HepG2 (cell line): ENCODE measurements around the gene OR6S1. TPM values are rescaled to one million over a fixed set of nuclear protein-coding genes. Genes with fewer than 3 reads are reported as not detected.

ENCODE experiments used
- AHR ChIP-seq: IDR thresholded peaks from 2 replicates; pipeline ENCODE4 v1.6.1; 2018; ENCODE audit warnings: missing genetic modification reagents, missing compliant biosample characterization
- ARID4A ChIP-seq: sonication (generic); formaldehyde crosslinking; IDR thresholded peaks from 2 replicates; pipeline ENCODE4 v1.5.0; 2020; ENCODE audit warnings: mild to moderate bottlenecking, missing genetic modification reagents, borderline replicate concordance
- GPN1 ChIP-seq: sonication (generic); formaldehyde crosslinking; IDR thresholded peaks from 2 replicates; pipeline ENCODE4 v1.5.1; 2020; ENCODE audit warnings: missing genetic modification reagents, borderline replicate concordance
- HDAC2 ChIP-seq: sonication (generic); formaldehyde crosslinking; IDR thresholded peaks from 2 replicates; pipeline ENCODE4 v1.4.0; 2020; ENCODE audit warnings: missing genetic modification reagents
- HNRNPL ChIP-seq: fragments of 200-400 bp; formaldehyde crosslinking; IDR thresholded peaks from 2 replicates; pipeline ENCODE4 v1.6.1; 2017; ENCODE audit warnings: mild to moderate bottlenecking, low read depth, low read length
- PITX1 ChIP-seq: sonication (generic); formaldehyde crosslinking; IDR thresholded peaks from 2 replicates; pipeline ENCODE4 v1.5.1; 2020; ENCODE audit warnings: mild to moderate bottlenecking, missing genetic modification reagents
- RFXAP ChIP-seq: sonication (generic); formaldehyde crosslinking; IDR thresholded peaks from 2 replicates; pipeline ENCODE4 v1.4.0; 2020; ENCODE audit warnings: missing genetic modification reagents, borderline replicate concordance
- SAFB2 ChIP-seq: sonication (generic); formaldehyde crosslinking; IDR thresholded peaks from 2 replicates; pipeline ENCODE4 v1.5.1; 2020; ENCODE audit warnings: missing genetic modification reagents, low read depth, mild to moderate bottlenecking, borderline replicate concordance
- SMYD3 ChIP-seq: sonication (generic); formaldehyde crosslinking; IDR thresholded peaks from 2 replicates; pipeline ENCODE4 v1.8.1; 2023; ENCODE audit warnings: mild to moderate bottlenecking, missing genetic modification reagents
- SP1 ChIP-seq, 2 experiments: fragments of 450-650 bp in 1 of 2; sonication (generic) in 1 of 2; formaldehyde crosslinking in 1 of 2; IDR thresholded peaks; 2 replicates each; pipeline versions ENCODE4 v1.4.0 to v1.6.1; 2016 to 2020; ENCODE audit warnings: missing genetic modification reagents in 1 of 2
- THRA ChIP-seq: sonication (generic); formaldehyde crosslinking; IDR thresholded peaks from 2 replicates; pipeline ENCODE4 v1.4.0; 2020; ENCODE audit warnings: missing genetic modification reagents, borderline replicate concordance
- ZHX2 ChIP-seq, 2 experiments: sonication (generic) in 1 of 2; formaldehyde crosslinking in 1 of 2; IDR thresholded peaks; 2 replicates each; pipeline versions ENCODE4 v1.6.1 to v1.9.0; 2014 to 2022; ENCODE audit warnings: antibody characterized with exemption in 1 of 2, borderline replicate concordance in 1 of 2, inconsistent platforms in 1 of 2, low read depth in 1 of 2, missing genetic modification reagents in 1 of 2
- ZKSCAN1 ChIP-seq: fragments of 150-350 bp; IDR thresholded peaks from 2 replicates; pipeline ENCODE4 v1.6.1; 2014; ENCODE audit warnings: low read length
- ZNF720 ChIP-seq: sonication (generic); formaldehyde crosslinking; IDR thresholded peaks from 2 replicates; pipeline ENCODE4 v1.4.0; 2020; ENCODE audit warnings: missing genetic modification reagents
- ZNF777 ChIP-seq: sonication (generic); formaldehyde crosslinking; IDR thresholded peaks from 2 replicates; pipeline ENCODE4 v1.4.0; 2020; ENCODE audit warnings: missing genetic modification reagents
- polyA plus RNA-seq, 8 experiments: library from polyadenylated mRNA; depleted of rRNA in 3 of 8; stranded (reverse) in 7 of 8; unstranded in 1 of 8; fragments of >200 nt; fragmentation: Illumina TruSeq in 4 of 8; extraction: Trizol in 4 of 8; gene quantifications; 2 replicates each; pipeline versions ENCODE4 v1.2.1 to v1.2.3, GENCODE V29; 2011 to 2016; ENCODE audit warnings: low read depth in 4 of 8, missing spikeins in 1 of 8, mixed read lengths in 1 of 8; ENCODE audit not compliant: insufficient read depth in 1 of 8
- total RNA-seq, 5 experiments: library from RNA; depleted of rRNA; stranded (reverse); fragments of >200 nt; fragmentation: Illumina TruSeq; extraction: Trizol; gene quantifications; 2 replicates each; pipeline ENCODE4 v1.2.3, GENCODE V29; 2016; ENCODE audit warnings: low read depth in 1 of 5

The OR6S1 gene
- total and polyA plus RNA-seq, 2 of the 13 experiments (the other 11 are each of a cell fraction or from before 2014, with no cell fraction given): 0.09 TPM; not detected in 1

DNA sequence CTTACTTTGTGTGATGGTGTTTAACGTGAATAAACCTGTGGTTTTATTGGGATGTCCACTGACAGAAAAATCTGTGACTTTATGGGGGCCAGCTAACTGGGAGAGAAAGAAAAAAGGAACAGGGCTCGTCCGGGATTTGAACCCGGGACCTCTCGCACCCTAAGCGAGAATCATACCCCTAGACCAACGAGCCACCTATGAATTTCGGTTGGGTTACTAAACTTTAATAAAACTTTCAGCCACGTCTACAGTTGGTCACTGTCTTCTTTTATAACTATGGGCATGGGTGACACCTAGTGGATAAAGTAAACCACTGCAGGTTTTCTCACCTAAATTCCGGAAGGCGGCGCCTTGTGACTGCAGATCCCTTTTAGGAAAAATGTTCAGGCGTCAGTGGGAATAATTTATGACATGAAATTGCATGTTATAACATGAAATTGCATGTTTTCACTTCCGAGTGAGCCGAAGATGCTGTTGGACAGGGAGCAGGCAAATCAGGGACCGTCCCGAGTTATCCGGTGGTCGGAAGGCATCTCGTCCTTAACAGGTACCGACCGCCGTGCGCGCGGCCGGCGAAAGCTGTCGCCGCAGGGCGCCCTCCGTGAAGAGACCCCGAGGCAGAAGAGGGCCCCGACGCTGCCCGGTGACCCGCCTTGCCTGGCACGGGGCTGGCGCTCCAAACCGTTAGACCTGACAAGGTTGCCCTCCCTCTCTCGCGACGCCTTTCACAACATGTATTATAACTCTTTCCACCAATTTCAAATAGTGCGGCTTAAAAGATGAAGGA, 32.1 kb downstream of the OR6S1 start (continued):
- peak; percentile 14; the same call in 1 of the 2 replicates for TF ChIP-seq ARID4A
- 0 out of 2 replicates have a peak, but pooled peaks have one; percentile 24 for TF ChIP-seq THRA (CRISPR knock-in tag)
- peak; percentile 69; the same call in 1 of the 2 replicates for TF ChIP-seq HDAC2 (CRISPR knock-in tag)
- TF ChIP-seq HNRNPL: 0 out of 2 replicates have a peak, but pooled peaks have one; percentile 47
- peak; percentile 37; the same call in 1 of the 2 replicates for TF ChIP-seq SMYD3 (CRISPR knock-in tag)
- 0 out of 2 replicates have a peak, but pooled peaks have one; percentile 9 for TF ChIP-seq RFXAP
- TF ChIP-seq ZHX2 (IDR thresholded peaks at IDR 0.05; ENCODE audit: low read depth): no peak
- 0 out of 2 replicates have a peak, but pooled peaks have one; percentile 8 for TF ChIP-seq ZHX2 (CRISPR knock-in tag; IDR thresholded peaks at IDR 0.05; ENCODE audit: borderline replicate concordance)
- no peak for TF ChIP-seq SP1 (IDR thresholded peaks at IDR 0.05)
- peak; percentile 38; the same call in 1 of the 2 replicates for TF ChIP-seq SP1 (CRISPR knock-in tag; IDR thresholded peaks at IDR 0.05)
- no peak for TF ChIP-seq PITX1 (CRISPR knock-in tag)
- no peak for TF ChIP-seq ZNF720
- 0 out of 2 replicates have a peak, but pooled peaks have one; percentile 23 for TF ChIP-seq GPN1
- TF ChIP-seq ZKSCAN1: peak; percentile 51; the same call in 1 of the 2 replicates
- TF ChIP-seq AHR (CRISPR knock-in tag): peak; percentile 15; the same call in 1 of the 2 replicates
- peak; percentile 12; the same call in 1 of the 2 replicates for TF ChIP-seq ZNF777 (CRISPR knock-in tag)
- no peak for TF ChIP-seq SAFB2 (CRISPR knock-in tag)
